Colonic mucosa (tissue), 4 donors: ENCODE data around the gene JPT1. TPM values are rescaled to one million over a fixed set of nuclear protein-coding genes. Genes with fewer than 3 reads are reported as not detected.
A peak's percentile ranks its signal among the peaks of the same experiment; 100 is the strongest.
"Not testable (repeated sequence)": the region's sequence is repeated elsewhere in the genome, so short reads cannot be mapped to it uniquely, and the experiment has no call there.

Experiments
- DNase-seq: peaks from one replicate; pipeline ENCODE4 v3.0.0-alpha.2; 2020
- H3K27ac ChIP-seq: fragments of 200-600 bp; one replicate; pipeline ENCODE4 v1.8.0; 2021
- H3K27me3 ChIP-seq: fragments of 200-600 bp; one replicate; pipeline ENCODE4 v1.8.0; 2021
- H3K36me3 ChIP-seq: fragments of 200-600 bp; one replicate; pipeline ENCODE4 v1.8.0; 2021
- H3K4me1 ChIP-seq: fragments of 200-600 bp; one replicate; pipeline ENCODE4 v1.8.0; 2021; ENCODE audit warnings: mild to moderate bottlenecking
- H3K4me3 ChIP-seq: fragments of 200-600 bp; one replicate; pipeline ENCODE4 v1.8.0; 2021
- H3K9ac ChIP-seq, 2 donors: one replicate each; pipeline ENCODE4 v1.7.0; 2013; ENCODE audit warnings: control low read depth in 2 of 2, low read depth in 2 of 2, low read length in 2 of 2
- H3K9me3 ChIP-seq: fragments of 200-600 bp; one replicate; pipeline ENCODE4 v1.8.0; 2021
- intact Hi-C: fragments of 100-400 bp; cut with DNase I; formaldehyde crosslinking; loops from one replicate; pipeline ENCODE4 v1.14.1; 2022
- total RNA-seq, 2 donors: library from RNA; stranded (reverse); fragmentation: NEBNext Ultra II Directional in 1 of 2; extraction: Animal tissue kit (Norgen Biotek cat#: 25700) in 1 of 2; gene quantifications; one replicate each; pipeline ENCODE4 v1.2.1, GENCODE V29; 2021
- TF ChIP-seq, protein P1 (sequence below): fragments of 200-600 bp; IDR thresholded peaks from one replicate; pipeline ENCODE4 v1.8.0; 2022; ENCODE audit warnings: antibody characterized with exemption, mild to moderate bottlenecking
- donor health status: healthy.
- donor health status: DM: no; HTN: no; CAD: no.
- donor health status: DM: no; HTN: no; CAD: no.

JPT1 gene
- total RNA-seq, 2 donors from 2014 or later: 227 to 367 TPM

DNA sequence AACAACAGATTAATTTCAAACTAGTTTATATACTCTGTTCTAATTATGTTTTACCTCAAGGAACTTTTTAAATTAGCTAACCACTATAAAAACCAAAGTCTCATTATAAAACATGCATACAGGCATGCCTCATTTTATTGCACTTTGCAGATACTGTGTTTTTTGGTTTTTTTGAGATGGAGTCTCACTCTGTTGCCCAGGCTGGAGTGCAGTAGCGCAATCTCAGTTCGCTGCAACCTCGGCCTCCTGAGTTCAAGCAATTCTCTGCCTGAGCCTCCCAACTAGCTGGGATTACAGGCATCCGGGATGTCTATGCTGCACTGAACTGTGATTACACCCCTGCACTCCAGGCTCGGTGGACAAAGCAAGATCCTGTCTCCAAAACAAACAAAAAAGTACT lies 8.8 kb upstream of the JPT1 start:
- Histone ChIP-seq H3K4me1 (no peaks in the 10 kb centered on the region), H3K9ac (no peak overlapping the region), H3K4me3 (no peak overlapping the region), H3K27ac (no peak overlapping the region), H3K27me3 (no peaks in the 10 kb centered on the region), H3K36me3 (no peaks in the 10 kb centered on the region), H3K9me3 (no peaks in the 10 kb centered on the region)
- no peak for DNase-seq
- intact Hi-C loops: no loop called here
- TF ChIP-seq, protein P1, sequence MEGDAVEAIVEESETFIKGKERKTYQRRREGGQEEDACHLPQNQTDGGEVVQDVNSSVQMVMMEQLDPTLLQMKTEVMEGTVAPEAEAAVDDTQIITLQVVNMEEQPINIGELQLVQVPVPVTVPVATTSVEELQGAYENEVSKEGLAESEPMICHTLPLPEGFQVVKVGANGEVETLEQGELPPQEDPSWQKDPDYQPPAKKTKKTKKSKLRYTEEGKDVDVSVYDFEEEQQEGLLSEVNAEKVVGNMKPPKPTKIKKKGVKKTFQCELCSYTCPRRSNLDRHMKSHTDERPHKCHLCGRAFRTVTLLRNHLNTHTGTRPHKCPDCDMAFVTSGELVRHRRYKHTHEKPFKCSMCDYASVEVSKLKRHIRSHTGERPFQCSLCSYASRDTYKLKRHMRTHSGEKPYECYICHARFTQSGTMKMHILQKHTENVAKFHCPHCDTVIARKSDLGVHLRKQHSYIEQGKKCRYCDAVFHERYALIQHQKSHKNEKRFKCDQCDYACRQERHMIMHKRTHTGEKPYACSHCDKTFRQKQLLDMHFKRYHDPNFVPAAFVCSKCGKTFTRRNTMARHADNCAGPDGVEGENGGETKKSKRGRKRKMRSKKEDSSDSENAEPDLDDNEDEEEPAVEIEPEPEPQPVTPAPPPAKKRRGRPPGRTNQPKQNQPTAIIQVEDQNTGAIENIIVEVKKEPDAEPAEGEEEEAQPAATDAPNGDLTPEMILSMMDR: no peak

DNA sequence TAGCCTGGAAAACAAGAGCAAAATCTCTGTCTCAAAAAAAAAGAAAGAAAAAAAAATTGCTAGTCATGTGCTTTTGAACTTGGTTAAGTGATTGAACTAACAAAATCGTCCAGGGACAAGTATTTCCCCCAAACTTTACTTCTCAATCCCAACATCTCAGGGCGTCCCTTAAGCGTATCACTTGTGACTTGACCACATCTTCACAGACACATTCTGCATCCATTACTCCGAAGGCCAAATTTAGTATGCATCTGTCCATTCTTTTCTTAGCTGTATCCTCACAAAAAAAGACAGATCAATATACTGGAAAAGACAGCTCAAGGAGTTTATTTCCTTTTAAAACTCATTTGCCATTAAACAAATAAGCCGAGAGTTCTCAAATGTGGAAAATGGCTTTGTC lies 5.9 kb upstream of the JPT1 start:
- TF ChIP-seq, protein P1: no peak
- DNase-seq: no peak
- Histone ChIP-seq H3K27me3 (no peaks in the 10 kb centered on the region), H3K9me3 (no peaks in the 10 kb centered on the region), H3K9ac (no peak overlapping the region), H3K36me3 (no peaks in the 10 kb centered on the region), H3K4me1 (no peaks in the 10 kb centered on the region), H3K4me3 (no peak overlapping the region), H3K27ac (no peak overlapping the region)
- intact Hi-C loops: no loop called here

DNA sequence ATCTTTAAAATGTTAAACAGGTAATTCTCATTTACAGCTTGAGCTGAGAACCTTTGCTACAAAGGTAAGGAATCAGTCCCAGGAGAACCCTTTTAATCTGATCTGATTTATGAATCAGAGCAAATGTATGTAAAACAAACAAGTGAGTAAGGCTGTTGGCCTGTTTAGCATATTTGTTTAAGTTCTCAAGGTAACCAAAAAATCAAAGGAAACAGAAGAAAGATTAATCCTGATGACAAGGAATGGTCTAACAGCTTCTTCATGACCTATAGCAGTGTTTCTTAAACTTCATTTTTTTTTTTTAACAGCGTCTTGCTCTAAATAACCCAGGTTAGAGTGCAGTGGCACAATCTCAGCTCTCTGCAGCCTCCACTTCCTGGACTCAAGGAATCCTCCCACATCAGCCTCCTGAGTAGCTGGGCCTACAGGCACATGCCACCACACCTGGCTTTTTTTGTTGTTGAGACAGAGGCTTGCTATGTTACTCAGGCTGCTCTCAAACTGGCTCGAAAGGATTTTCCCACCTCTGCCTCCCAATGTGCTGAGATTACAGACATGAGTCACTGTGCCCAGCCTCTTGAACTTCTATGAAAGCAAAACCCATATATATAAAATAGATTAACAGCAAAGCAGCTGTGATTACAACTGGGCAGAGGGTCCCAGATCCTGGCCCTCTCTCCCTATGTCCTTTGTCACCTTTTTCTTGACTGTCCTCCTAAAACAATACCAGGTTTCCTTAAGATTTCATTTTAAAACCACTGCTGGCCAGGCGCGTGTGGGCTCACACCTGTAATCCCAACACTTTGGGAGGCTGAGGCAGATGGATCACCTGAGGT lies 5.1 kb upstream of the JPT1 start:
- Histone ChIP-seq H3K4me3 (no peak overlapping the region), H3K27me3 (no peaks in the 10 kb centered on the region), H3K27ac (peak overlapping the region; percentile 6), H3K9ac (no peak overlapping the region), H3K4me1 (peaks cover 4% of the 10 kb centered on the region), H3K9me3 (no peaks in the 10 kb centered on the region), H3K36me3 (no peaks in the 10 kb centered on the region)
- no peak for DNase-seq
- TF ChIP-seq, protein P1: no peak
- intact Hi-C loops: no loop called here

DNA sequence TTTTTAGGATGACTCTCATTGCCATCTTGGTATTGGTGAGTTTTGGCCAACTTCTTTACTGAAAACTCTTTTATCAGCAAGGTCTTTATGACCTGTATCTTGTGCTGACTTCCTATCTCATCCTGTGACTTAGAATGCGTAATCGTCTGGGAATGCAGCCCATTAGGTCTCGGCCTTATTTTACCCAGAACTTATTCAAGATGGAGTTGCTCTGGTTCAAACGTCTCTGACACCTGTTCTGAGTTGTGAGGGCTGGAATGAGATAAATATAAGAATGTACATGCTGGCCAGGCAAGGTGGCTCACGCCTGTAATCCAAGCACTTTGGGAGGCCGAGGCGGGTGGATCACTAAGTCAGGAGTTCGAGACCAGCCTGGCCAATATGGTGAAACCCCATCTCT lies 4.2 kb upstream of the JPT1 start:
- H3K27me3 ChIP-seq, H3K9ac ChIP-seq, H3K27ac ChIP-seq, DNase-seq, H3K36me3 ChIP-seq, H3K9me3 ChIP-seq, H3K4me3 ChIP-seq, H3K4me1 ChIP-seq, intact Hi-C loops: not testable (repeated sequence)

DNA sequence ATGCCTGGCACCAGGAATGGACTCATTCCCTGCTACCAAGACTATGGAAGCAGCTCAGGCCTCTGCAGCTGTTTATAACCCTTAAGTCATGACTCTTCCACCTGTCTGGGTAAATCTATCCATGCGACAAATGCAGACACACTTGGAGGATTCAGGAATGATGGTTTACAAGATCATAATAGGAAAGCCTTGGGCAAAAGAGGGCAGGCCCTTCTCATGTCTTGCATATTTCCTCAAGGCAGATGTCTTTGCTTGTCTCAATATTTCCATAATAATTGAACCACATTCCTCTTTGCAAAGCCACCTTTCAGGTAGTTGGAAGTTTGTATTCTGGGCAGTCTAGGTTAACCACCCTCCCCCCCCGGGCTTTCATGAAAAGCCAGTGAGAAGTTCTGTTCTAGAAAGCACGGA lies 884 bp upstream of the JPT1 start:
- intact Hi-C loops: no loop called here
- DNase-seq: no peak
- H3K9me3 ChIP-seq: no peaks in the 10 kb centered on the region
- peak overlapping the region in 1 of 2 donors; percentile 91 for H3K9ac ChIP-seq
- no peaks in the 10 kb centered on the region for H3K27me3 ChIP-seq
- peaks cover 9% of the 10 kb centered on the region for H3K4me1 ChIP-seq
- TF ChIP-seq, protein P1: no peak
- no peak overlapping the region for H3K27ac ChIP-seq
- H3K36me3 ChIP-seq: no peaks in the 10 kb centered on the region
- H3K4me3 ChIP-seq: no peak overlapping the region

DNA sequence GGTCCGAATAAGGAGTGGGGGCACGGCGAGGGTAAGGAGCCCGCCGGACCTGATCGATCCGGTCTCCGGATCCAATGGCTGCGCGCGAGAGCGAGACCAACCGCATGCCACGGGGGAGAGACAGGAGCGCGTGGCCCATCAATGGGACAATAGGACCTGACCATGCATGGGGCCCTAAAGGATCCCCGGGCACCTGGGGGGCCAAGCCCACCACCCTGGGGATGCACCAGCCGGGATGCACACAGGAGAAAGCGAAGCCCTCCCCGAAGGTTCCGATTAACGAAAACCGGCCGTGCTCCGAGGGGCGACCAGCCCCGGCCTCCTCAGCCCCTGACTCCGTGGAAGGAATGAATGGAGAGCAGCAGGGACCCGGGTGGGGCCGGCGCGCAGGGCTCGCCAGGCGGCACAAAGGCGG lies 525 bp downstream of the JPT1 start:
- Histone ChIP-seq H3K9me3 (no peaks in the 10 kb centered on the region), H3K27ac (peak overlapping the region; percentile 73), H3K27me3 (no peaks in the 10 kb centered on the region), H3K36me3 (no peaks in the 10 kb centered on the region), H3K4me1 (peaks cover 9% of the 10 kb centered on the region), H3K9ac (peak overlapping the region; percentile 91 to 97), H3K4me3 (peak overlapping the region; percentile 86)
- DNase-seq: peak; percentile 36
- TF ChIP-seq, protein P1: no peak
- intact Hi-C loops: no loop called here
